Dendritic cell treated with granulocyte-macrophage colony-stimulating factor and Interleukin-4, amounts not matched to agents 40 ng/mL and 50 ng/mL, for 4 days (primary cell): ENCODE measurements around the gene FLAD1.
A peak's percentile ranks its signal among the peaks of the same experiment; 100 is the strongest.

Source experiments
- H3K27ac Mint-ChIP-seq: one replicate; pipeline ENCODE4 v1.8.0; 2022; ENCODE audit warnings: mild to moderate bottlenecking, mixed read lengths
- H3K27me3 Mint-ChIP-seq: one replicate; pipeline ENCODE4 v1.8.0; 2022; ENCODE audit warnings: mild to moderate bottlenecking, mixed read lengths
- H3K36me3 Mint-ChIP-seq: one replicate; pipeline ENCODE4 v1.8.0; 2022; ENCODE audit warnings: low read depth, mixed read lengths
- H3K4me1 Mint-ChIP-seq: one replicate; pipeline ENCODE4 v1.8.0; 2022; ENCODE audit warnings: low read depth, mixed read lengths
- H3K4me3 Mint-ChIP-seq: one replicate; pipeline ENCODE4 v1.8.0; 2022; ENCODE audit warnings: mild to moderate bottlenecking, moderate library complexity, mixed read lengths
- H3K9me3 Mint-ChIP-seq: one replicate; pipeline ENCODE4 v1.8.0; 2022; ENCODE audit warnings: mixed read lengths
- intact Hi-C: fragments of 100-400 bp; cut with micrococcal nuclease; formaldehyde crosslinking; loops from one replicate; pipeline ENCODE4 v1.15.0; 2022

The FLAD1 gene

GRCh38 chr1:155012026-155012546 lies 28.9 kb downstream of the FLAD1 start:
- H3K4me3 Mint-ChIP-seq: peak overlapping the region; percentile 70
- H3K36me3 Mint-ChIP-seq: peaks cover 90% of the 10 kb centered on the region

DNA sequence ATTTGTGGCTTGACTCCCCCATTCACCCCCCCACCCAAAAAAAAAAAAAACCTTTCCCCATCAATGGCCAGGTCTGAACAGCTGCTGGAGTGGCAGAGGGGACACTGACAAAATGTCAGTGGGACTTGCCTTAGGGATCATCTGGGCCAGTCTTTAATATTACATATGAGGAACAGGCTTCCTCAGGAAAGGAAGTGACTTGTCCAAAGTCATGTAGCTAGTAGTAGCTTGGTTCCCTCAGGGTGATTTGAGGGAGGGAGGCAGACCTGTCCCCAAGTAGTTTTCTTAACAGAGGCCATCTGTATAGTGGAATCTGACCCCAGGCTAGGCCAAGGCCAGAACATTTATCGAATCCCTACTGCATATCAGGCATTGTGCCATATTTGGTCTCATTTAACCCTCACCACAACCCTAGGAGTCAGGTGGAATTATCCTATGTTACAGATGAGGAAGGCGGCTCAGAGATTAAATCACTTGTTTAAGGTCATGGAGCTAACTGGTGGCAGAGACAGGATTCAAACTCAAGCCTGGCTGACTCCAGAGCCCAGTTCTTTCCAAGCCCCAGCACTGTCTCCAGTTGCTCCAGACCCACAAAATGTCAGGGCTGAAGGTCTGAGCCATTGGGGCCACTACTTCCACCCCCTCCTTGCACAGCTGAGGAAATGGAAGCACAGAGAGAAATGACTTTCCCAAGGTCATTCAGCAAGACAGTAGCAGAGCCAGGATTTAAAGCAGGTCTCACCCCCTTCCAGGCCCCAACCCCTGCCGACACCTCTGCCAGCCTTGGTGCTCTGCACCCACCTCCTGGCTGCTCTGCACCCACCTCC lies 29.8 kb downstream of the FLAD1 start:
- peaks cover 92% of the 10 kb centered on the region for H3K36me3 Mint-ChIP-seq
- H3K4me3 Mint-ChIP-seq: peak overlapping the region; percentile 70

More at GRCh38 chr1:155012026-155012546, 28.9 kb downstream of the FLAD1 start:
- intact Hi-C loops: no loop called here
- Mint-ChIP-seq H3K9me3 (no peaks in the 10 kb centered on the region), H3K4me1 (peaks cover 90% of the 10 kb centered on the region), H3K27ac (peak overlapping the region; percentile 100), H3K27me3 (no peaks in the 10 kb centered on the region)

GRCh38 chr1:155013632-155014031 lies 30.5 kb downstream of the FLAD1 start:
- Mint-ChIP-seq H3K4me3 (no peak overlapping the region), H3K4me1 (peaks cover 92% of the 10 kb centered on the region), H3K9me3 (no peaks in the 10 kb centered on the region)

More for the DNA sequence above, 29.8 kb downstream of the FLAD1 start:
- Mint-ChIP-seq H3K4me1 (peaks cover 89% of the 10 kb centered on the region), H3K27ac (peak overlapping the region; percentile 100), H3K9me3 (no peaks in the 10 kb centered on the region), H3K27me3 (no peaks in the 10 kb centered on the region)
- intact Hi-C loops: no loop called here

DNA sequence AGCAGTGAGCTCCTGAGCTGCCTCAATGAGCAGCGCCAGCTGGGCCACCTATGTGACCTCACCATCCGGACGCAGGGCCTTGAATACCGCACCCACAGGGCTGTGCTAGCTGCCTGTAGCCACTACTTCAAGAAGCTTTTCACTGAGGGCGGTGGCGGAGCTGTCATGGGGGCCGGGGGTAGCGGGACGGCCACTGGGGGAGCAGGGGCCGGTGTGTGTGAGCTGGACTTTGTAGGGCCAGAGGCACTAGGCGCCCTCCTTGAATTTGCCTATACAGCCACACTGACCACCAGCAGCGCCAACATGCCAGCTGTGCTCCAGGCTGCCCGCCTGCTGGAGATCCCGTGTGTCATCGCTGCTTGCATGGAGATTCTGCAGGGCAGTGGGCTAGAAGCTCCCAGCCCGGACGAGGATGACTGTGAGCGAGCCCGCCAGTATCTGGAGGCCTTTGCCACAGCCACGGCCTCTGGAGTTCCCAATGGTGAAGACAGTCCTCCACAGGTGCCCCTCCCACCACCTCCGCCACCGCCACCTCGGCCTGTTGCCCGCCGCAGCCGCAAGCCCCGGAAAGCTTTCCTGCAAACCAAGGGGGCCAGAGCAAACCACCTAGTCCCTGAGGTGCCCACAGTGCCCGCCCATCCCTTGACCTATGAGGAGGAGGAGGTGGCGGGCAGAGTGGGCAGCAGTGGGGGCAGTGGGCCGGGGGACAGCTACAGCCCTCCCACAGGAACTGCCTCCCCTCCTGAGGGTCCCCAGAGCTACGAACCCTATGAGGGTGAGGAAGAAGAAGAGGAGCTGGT lies 31.8 kb downstream of the FLAD1 start:
- H3K27ac Mint-ChIP-seq: peak overlapping the region; percentile 50
- H3K36me3 Mint-ChIP-seq: peaks cover 92% of the 10 kb centered on the region
- H3K9me3 Mint-ChIP-seq: no peaks in the 10 kb centered on the region
- intact Hi-C loops: loop anchor here (5.0 kb wide), 1 partner anchor 37 kb away; the partner anchor contains the start of gene ADAM15
- H3K4me1 Mint-ChIP-seq: peaks cover 92% of the 10 kb centered on the region
- H3K27me3 Mint-ChIP-seq: no peaks in the 10 kb centered on the region
- H3K4me3 Mint-ChIP-seq: no peak overlapping the region

More at GRCh38 chr1:155013632-155014031, 30.5 kb downstream of the FLAD1 start:
- intact Hi-C loops: no loop called here
- Mint-ChIP-seq H3K36me3 (peaks cover 92% of the 10 kb centered on the region), H3K27me3 (no peaks in the 10 kb centered on the region), H3K27ac (peak overlapping the region; percentile 100)

GRCh38 chr1:155015527-155016230 lies 32.5 kb downstream of the FLAD1 start:
- H3K4me3 Mint-ChIP-seq: no peak overlapping the region
- H3K27ac Mint-ChIP-seq: peak overlapping the region; percentile 50
- peaks cover 89% of the 10 kb centered on the region for H3K36me3 Mint-ChIP-seq
- no peaks in the 10 kb centered on the region for H3K9me3 Mint-ChIP-seq
- intact Hi-C loops: loop anchor here (5.0 kb wide), 1 partner anchor 37 kb away; the partner anchor contains the start of gene ADAM15
- H3K4me1 Mint-ChIP-seq: peaks cover 88% of the 10 kb centered on the region
- H3K27me3 Mint-ChIP-seq: no peaks in the 10 kb centered on the region

DNA sequence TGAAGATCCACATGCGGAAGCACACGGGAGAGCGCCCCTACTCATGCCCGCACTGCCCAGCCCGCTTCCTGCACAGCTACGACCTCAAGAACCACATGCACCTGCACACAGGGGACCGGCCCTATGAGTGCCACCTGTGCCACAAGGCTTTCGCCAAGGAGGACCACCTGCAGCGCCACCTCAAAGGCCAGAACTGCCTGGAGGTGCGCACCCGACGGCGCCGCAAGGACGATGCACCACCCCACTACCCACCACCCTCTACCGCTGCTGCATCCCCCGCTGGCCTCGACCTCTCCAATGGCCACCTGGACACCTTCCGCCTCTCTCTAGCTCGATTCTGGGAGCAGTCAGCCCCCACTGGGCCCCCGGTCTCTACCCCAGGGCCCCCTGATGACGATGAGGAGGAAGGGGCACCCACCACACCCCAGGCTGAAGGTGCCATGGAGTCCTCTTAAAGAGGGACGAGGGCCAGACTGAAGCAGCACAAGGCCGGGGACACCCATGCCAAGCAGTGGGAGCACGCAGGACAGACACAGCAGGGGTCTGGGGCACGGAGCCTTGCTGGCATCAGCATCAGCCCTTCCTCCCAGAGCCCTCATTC lies 33.2 kb downstream of the FLAD1 start:
- Mint-ChIP-seq H3K27ac (peak overlapping the region; percentile 50), H3K36me3 (peaks cover 83% of the 10 kb centered on the region), H3K4me3 (no peak overlapping the region), H3K9me3 (no peaks in the 10 kb centered on the region), H3K27me3 (no peaks in the 10 kb centered on the region), H3K4me1 (peaks cover 83% of the 10 kb centered on the region)
- intact Hi-C loops: loop anchor here (5.0 kb wide), 1 partner anchor 36 kb away; the partner anchor contains the start of gene ADAM15

DNA sequence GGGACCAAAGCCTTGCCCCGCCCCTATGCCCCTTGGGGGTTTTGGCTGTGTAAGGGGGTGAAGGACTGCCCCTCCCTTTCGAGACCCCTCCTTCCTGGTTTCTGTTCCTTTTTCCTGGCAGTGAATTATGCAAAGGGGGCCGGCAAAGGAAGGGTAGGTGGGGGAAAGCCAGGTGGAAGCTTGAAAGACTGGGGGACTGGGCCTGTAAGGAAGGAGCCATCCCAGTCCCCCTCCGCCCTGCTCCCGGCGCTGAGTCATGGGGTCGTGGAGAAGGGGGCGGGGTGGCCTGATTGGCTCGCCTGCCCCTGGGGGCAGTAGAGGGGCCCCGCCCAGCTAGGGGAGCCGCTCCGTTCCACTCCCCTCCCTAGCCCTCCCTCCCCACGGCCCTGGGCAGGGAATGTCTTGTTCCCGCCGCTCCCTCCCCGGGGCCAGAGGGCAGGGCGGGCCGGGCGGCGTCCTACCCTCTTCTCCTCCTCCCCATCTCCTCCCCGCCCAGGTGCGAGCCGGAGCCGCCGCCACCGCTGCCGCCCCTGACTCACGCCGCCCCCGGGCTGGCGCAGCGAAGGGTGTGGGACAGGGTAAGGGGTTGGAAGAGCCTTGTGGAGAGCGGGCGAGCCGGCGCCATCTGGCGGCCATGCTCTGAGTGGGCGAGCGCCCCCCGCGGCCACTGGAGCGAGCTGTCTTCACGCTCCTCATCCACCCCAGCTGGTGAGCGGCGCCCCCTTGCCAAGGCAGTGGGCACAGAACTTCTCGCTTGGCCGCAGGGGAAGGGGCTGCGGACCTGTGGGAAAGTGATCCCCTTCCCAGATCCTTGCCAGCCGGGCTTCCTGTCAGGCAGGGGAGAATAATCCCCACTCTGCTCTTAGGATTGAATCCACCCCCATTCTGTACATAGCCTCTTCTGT lies 34.1 kb downstream of the FLAD1 start:
- Mint-ChIP-seq H3K9me3 (no peaks in the 10 kb centered on the region), H3K27me3 (no peaks in the 10 kb centered on the region), H3K4me1 (peaks cover 81% of the 10 kb centered on the region), H3K36me3 (peaks cover 77% of the 10 kb centered on the region), H3K27ac (peak overlapping the region; percentile 50), H3K4me3 (peak overlapping the region; percentile 63)
- intact Hi-C loops: loop anchor here (1.0 to 5.0 kb wide), 2 partner anchors 18 to 35 kb away; partner anchors contain the start of gene ADAM15

GRCh38 chr1:155017946-155018316 lies 34.8 kb downstream of the FLAD1 start:
- Mint-ChIP-seq H3K4me1 (peaks cover 81% of the 10 kb centered on the region), H3K9me3 (no peaks in the 10 kb centered on the region), H3K36me3 (peaks cover 70% of the 10 kb centered on the region), H3K27me3 (no peaks in the 10 kb centered on the region), H3K4me3 (peak overlapping the region; percentile 63), H3K27ac (peak overlapping the region; percentile 37)
- intact Hi-C loops: loop anchor here (1.0 to 5.0 kb wide), 2 partner anchors 19 to 34 kb away; partner anchors contain the start of gene ADAM15

DNA sequence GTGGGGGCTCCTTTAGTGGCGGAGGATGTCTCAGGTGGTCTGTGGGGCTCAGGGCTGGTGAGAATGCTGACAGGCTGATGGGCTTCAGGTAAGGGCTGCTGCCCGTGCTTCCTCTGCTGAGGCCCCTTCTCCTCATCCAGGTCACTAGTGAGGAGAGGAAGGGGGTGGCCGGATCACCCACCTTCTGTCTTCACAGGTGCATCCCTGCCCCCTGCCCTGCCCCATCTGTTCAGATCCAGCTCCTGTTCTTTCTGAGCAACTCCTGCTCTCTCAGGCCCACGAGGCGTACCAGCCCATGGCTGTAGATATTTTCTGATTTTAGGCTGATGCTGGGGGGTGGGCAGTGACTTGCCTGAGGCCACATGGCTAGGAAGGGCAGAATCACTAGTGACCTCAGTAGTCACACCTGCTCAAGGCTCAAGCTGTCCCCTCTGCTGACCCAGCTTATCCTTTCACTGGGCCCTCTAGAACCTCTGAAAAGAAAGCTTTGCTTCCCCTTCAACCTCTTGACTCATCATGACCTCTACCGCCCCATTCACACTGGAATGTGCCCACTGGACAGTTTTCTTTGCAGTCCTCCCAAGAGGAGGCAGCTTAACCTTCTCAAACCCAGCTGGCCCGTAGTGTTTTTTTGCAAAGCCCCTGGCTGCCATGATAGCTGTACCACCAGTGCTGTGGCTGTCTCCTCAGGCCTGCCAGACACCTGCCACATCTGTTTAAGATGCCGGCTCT lies 35.6 kb downstream of the FLAD1 start:
- intact Hi-C loops: loop anchor here (5.0 kb wide), 1 partner anchor 34 kb away; the partner anchor contains the start of gene ADAM15

DNA sequence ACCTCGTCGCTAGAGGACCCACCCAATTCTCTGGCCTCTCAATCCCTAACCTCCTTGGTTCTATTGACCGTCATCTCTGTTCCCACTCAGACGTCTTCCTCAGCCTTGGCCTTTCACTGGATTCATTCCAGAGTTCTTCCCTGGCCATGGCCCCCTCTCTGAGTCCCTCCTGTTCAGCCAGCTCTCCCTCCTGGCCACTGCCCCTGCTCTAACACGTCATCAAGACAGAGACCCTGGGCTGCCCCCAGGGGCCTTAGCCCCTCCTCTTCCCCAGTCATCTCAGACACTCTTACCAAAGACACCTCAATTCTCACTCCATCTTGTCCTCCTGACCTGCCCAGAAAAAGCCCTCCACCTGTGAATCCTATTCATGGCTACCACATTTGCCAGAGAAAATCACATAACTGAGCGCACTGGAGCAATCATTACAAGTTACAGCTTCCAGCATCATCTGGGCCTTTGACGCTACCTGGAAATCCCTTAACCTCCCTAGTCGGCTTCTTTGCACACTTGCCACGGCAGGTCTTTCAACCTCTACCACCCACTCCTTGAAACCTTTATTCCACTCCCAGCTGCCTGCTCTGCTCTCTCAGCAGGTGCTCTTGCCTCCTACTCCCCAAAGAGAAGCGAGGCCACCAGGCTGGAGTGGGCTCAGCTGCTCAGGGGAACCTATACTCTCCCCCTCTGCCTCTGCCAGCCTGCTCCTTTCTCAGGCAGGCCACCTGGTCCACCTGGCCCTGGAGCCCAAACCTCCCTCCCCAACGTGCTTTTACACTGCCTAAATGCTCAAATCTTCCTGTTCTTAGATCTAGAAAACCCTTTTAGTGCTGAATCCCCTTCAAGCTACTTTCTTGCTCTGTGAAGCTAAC lies 36.5 kb downstream of the FLAD1 start:
- H3K36me3 Mint-ChIP-seq: peaks cover 53% of the 10 kb centered on the region
- peaks cover 73% of the 10 kb centered on the region for H3K4me1 Mint-ChIP-seq
- H3K4me3 Mint-ChIP-seq: no peak overlapping the region
- peak overlapping the region; percentile 2 for H3K27ac Mint-ChIP-seq
- intact Hi-C loops: loop anchor here (5.0 kb wide), 1 partner anchor 33 kb away; the partner anchor contains the start of gene ADAM15
- no peaks in the 10 kb centered on the region for H3K9me3 Mint-ChIP-seq
- no peaks in the 10 kb centered on the region for H3K27me3 Mint-ChIP-seq

More for the DNA sequence above, 35.6 kb downstream of the FLAD1 start:
- Mint-ChIP-seq H3K4me3 (no peak overlapping the region), H3K4me1 (peaks cover 79% of the 10 kb centered on the region), H3K9me3 (no peaks in the 10 kb centered on the region), H3K27ac (peak overlapping the region; percentile 2), H3K27me3 (no peaks in the 10 kb centered on the region), H3K36me3 (peaks cover 62% of the 10 kb centered on the region)
